Measurements from ENCODE around the gene TLE3. TPM values are rescaled to one million over a fixed set of nuclear protein-coding genes. Genes with fewer than 3 reads are reported as not detected.

TLE3 gene
- total RNA-seq, 1 experiment from 2014 or later: 98.2 TPM

GRCh38 chr15:70142072-70142321 is 44.3 kb upstream of the TLE3 start:
- H3K4me2 ChIP-seq (ENCODE audit: insufficient read depth, insufficient read length, low read length): no peak overlapping the region
- H2AFZ ChIP-seq (ENCODE audit: low read length): no peak overlapping the region
- Mint-ChIP-seq H3K4me3 (no peak overlapping the region), H3K36me3 (ENCODE audit: insufficient read depth in 1 of 3, low read depth in 3 of 3) (no peaks in the 10 kb centered on the region; a peak in 1 of 7 replicates), H3K27ac (no peak overlapping the region), H3K27me3 (ENCODE audit: low read depth) (peaks cover 44% of the 10 kb centered on the region), H3K9me3 (peaks cover 0 to 3% of the 10 kb centered on the region in 2 experiments; a peak in 1 of 5 replicates), H3K4me1 (peaks cover 46 to 56% of the 10 kb centered on the region in 2 experiments)
- H3K79me1 ChIP-seq (ENCODE audit: insufficient read depth, low read depth, low read length, poor library complexity, severe bottlenecking): no peaks in the 10 kb centered on the region
- no peak overlapping the region for H3K27ac ChIP-seq (ENCODE audit: insufficient read length, low read depth, low read length)
- H2AK5ac ChIP-seq (ENCODE audit: insufficient read length, low read length): no peak overlapping the region
- H3K14ac ChIP-seq (ENCODE audit: insufficient read depth, low read length): no peak overlapping the region
- no peak overlapping the region for H2BK5ac ChIP-seq (ENCODE audit: insufficient read length, low read length)
- H3K9me3 ChIP-seq (ENCODE audit: control insufficient read depth, low read depth, low read length): no peaks in the 10 kb centered on the region
- H3K23me2 ChIP-seq (ENCODE audit: insufficient read length, low read depth, low read length, poor library complexity, severe bottlenecking): no peaks in the 10 kb centered on the region
- H4K8ac ChIP-seq (replicated peaks; ENCODE audit: insufficient read length, low read depth, low read length): no peak overlapping the region
- no peak overlapping the region for H3T11ph ChIP-seq (ENCODE audit: low read length)
- H3K4me1 ChIP-seq (ENCODE audit: insufficient read depth, low read length): peaks cover 7% of the 10 kb centered on the region; the same call in 1 of the 2 replicates
- DNase-seq: no peak
- H4K91ac ChIP-seq (ENCODE audit: insufficient read length, low read depth, low read length): no peak overlapping the region
- no peak overlapping the region for H2BK20ac ChIP-seq (ENCODE audit: low read depth, low read length, poor library complexity, severe bottlenecking)
- no peak overlapping the region for H2BK12ac ChIP-seq (ENCODE audit: insufficient read length, low read depth, low read length)
- H2BK120ac ChIP-seq (ENCODE audit: low read depth, low read length, poor library complexity, severe bottlenecking): no peak overlapping the region
- no peak overlapping the region for H2BK15ac ChIP-seq (ENCODE audit: low read depth, low read length)
- no peak overlapping the region for H3K9ac ChIP-seq (ENCODE audit: extremely low read depth, insufficient read length, low read length)
- no peak overlapping the region for H3K4ac ChIP-seq (ENCODE audit: low read depth, low read length)
- 0 out of 2 replicates have a peak, but pooled peaks cover 2% of the 10 kb centered on the region for H3K79me2 ChIP-seq (ENCODE audit: insufficient read depth, low read length)
- H4K5ac ChIP-seq (ENCODE audit: insufficient read length, low read depth, low read length): no peak overlapping the region
- no peaks in the 10 kb centered on the region for H4K20me1 ChIP-seq (ENCODE audit: control insufficient read depth, insufficient read depth, insufficient read length)
- TF ChIP-seq CTCF (conservative IDR thresholded peaks at IDR 0.05): no peak
- no peak overlapping the region for H3K23ac ChIP-seq (ENCODE audit: insufficient read length, low read depth, low read length)
- H3K27me3 ChIP-seq (ENCODE audit: insufficient read depth, low read length): no peaks in the 10 kb centered on the region
- H3K18ac ChIP-seq (ENCODE audit: insufficient read length, low read depth, low read length): no peak overlapping the region
- no peak overlapping the region for H3K56ac ChIP-seq (ENCODE audit: insufficient read length, low read depth, low read length)

Data from H9 (cell line).